Stimulated activated CD8-positive, alpha-beta memory T cell treated with anti-CD3 and anti-CD28 coated beads, Interleukin-4, amount 100 ng/mL, for 1 hour (primary cell): Measurements from ENCODE around the gene TRABD2B.

Source experiments
- DNase-seq, 2 donors: peaks; one replicate each; pipeline ENCODE4 v3.0.0-alpha.2; 2020; ENCODE audit warnings: low read depth in 2 of 2, low spot score in 1 of 2

Gene TRABD2B

GRCh38 chr1:47993881-47994625, 3.1 kb downstream of the TRABD2B start:
- DNase-seq = no peak

GRCh38 chr1:47993416-47993740, 3.8 kb downstream of the TRABD2B start:
- no peak for DNase-seq

DNA sequence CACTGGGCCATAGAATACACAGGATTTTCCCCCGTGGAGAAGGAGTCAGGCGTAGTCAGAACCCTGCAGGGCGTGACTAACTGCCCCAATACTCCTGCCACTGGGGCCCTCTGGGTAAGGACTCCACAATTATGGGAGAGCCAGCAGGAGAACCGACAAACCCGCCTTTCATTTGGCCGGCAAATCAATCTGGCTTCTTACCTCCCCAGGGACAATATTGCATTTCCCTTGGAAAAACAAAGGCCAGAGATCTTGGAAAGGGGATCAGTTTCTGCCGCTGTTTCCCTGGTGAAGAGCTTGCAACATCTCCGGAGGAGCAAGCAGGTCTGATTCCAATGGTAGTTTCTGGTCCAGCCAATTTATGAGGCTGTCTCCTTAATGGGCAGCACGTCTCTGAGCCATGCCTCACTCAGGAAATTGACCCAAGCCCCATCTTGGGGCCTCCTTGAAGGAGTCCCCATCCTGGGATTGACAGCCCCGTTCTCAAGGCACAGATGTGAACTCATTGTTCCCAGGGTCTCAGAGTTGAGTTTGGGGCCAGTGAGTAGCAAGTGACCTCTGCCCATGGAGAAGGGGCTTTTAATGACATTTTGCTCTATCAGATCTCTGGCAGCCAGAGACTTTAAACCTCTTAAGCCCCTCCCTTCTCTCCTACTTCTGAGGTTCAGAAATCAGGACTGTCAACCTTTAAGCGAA, 4.3 kb downstream of the TRABD2B start:
- DNase-seq = no peak

DNA sequence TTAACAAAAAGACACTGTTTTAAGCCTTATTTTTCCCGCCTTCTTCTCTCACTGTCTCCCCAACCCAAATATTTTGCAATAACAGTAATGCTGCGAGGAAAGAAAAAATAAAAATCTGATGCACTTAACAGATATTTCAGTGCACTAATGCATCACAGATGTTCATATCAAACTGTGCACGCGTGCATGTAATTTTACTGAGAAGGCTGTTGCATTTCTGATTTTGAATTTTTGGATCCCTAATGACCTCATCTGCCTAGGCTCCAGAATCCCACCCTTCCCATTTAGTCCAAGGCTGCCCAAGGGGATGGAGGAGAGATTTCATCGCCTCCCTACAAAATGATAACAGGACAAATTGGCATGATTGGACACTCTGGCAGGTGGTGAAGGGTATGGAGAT, 5.5 kb downstream of the TRABD2B start:
- DNase-seq = no peak

- no peak for DNase-seq
Measured at GRCh38 chr1:47991187-47991586, 6.0 kb downstream of the TRABD2B start.

GRCh38 chr1:47990286-47990685, 6.9 kb downstream of the TRABD2B start:
- no peak for DNase-seq

GRCh38 chr1:47987601-47988000, 9.6 kb downstream of the TRABD2B start:
- no peak for DNase-seq

- no peak for DNase-seq
Measured at GRCh38 chr1:47986761-47987200, 10.4 kb downstream of the TRABD2B start.

GRCh38 chr1:47985018-47985417, 12.2 kb downstream of the TRABD2B start:
- no peak for DNase-seq

- no peak for DNase-seq
Measured at GRCh38 chr1:47984175-47984789, 12.9 kb downstream of the TRABD2B start.

- DNase-seq = no peak
Measured at GRCh38 chr1:47983691-47984090, 13.5 kb downstream of the TRABD2B start.

GRCh38 chr1:47981667-47982350, 15.4 kb downstream of the TRABD2B start:
- DNase-seq = no peak

GRCh38 chr1:47980501-47980900, 16.7 kb downstream of the TRABD2B start:
- no peak for DNase-seq

DNA sequence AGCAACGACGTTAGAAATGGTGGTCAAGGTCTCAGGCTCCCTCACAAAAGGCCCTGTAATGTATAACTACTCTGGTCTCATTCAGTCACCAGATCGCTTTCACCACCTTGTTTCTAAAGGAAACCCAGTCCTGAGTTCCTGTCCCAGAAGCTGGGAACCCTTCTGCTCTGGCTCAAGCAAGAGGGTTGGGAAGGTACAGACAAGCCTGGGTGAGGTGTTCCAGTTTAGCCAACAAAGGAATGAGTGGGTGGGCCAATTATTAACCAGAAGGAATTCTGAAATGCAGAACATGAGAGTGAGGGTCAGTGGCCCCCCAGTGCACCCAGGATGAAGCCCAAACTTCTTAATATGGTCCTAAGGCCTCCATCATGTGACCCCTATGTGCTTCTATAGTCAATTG, 17.5 kb downstream of the TRABD2B start:
- DNase-seq = no peak

DNA sequence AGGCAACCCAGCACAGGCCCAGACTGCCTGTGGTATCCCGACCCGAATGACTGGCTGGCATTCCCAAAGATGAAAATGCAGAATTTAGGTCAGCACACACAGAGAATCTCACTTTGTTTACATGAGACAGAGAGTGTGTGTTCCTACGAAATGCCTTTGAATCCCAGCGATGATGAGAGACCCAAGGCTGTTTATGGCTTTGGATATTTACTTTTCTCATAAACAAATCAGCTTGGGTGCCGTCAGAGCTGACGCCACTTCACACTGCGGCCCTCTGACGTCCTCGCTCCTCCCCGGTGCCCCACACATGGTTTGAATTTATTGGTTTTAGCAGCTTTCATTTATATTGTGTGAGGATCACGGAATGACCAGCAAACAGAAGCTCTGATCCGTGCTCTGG, 18.7 kb downstream of the TRABD2B start:
- DNase-seq = no peak

GRCh38 chr1:47976728-47977127, 20.5 kb downstream of the TRABD2B start:
- DNase-seq = no peak

DNA sequence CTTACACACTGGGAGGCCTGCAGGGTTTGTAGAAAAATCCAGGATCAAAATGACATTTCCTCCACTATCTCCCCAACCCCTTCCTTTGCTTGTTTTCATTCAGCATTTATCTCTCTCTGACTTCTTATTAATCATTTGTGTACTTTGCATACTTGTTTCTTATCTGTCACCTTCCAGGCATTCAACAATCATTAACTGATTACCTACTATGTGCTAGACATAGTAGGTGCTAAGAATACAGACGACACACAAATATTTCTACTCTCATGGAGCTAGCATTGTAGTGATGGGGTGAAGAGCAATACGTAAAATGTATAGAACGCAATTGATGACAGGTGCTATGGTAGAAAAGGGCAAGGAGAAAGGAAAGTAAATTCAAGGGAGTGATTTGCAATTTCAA, 20.9 kb downstream of the TRABD2B start:
- no peak for DNase-seq

- no peak for DNase-seq
Measured at GRCh38 chr1:47975302-47975921, 21.8 kb downstream of the TRABD2B start.

DNA sequence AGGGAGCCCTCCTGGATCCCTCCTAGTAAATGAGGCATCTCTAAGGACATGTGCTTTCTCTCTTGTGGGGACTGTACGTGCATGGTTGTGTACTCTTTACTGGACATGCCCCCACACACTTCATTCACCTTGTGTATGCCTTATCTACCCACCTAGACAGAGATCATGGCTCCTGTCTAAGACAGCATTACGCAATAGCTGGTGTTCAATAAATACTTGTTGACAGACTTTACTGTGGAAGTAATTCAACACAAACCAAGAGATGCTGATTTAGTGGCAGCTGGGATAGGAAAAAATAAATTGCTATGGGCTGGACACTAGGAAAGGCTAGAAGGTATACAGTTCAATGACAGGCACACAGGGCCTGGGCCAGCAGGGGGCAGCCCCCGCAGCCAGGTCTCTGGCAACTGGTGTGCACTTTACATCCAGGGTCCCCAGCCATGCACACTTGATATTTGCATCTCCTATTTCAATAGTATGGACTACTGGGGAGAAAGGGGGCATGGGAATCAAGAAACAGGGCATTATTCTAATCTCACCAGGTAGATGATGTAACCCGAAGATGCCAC, 24.2 kb downstream of the TRABD2B start:
- no peak for DNase-seq

DNA sequence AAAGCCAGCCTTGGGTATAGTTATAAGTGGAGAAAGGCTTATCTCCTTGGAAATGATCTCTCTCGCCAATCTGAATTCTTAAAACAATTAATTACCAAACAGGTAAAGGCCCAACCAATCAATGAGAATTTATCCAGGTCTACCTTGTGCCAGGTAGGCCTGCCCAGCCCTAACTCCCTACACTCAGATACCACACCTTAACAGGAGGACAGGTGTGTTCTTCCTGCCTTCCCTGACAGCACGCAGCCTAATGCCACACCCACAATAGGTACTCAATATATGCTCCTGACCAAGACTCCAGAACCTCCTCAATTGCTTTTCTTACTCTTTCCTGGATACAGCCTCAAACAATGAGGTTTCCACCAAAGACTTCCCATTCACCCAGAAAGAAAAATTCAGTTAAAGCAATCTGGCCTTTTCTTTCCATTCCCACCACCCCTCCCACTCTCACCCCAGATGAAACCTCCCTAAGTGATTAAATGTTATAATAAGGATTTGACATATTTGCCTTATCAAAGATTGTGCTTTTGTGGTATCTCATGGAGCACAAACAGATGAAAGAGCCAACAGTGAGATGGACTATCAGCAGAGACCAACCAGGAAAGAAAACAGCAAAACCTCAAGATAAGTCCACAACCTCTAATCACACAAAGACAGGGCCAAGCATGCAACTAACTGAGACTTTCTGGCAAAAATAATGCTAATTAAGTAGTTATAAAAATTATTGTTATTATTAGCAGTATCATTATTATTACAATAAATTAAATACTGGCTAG, 25.6 kb downstream of the TRABD2B start:
- DNase-seq = no peak
